Bone marrow (tissue), 2 donors: ENCODE data around the gene TMEM41B.
"Not testable (repeated sequence)": the region's sequence is repeated elsewhere in the genome, so short reads cannot be mapped to it uniquely, and the experiment has no call there.

Source experiments
- DNase-seq, 2 donors: peaks; one replicate each; lab custom pipeline; 2025; lab: John Stamatoyannopoulos, UW

The TMEM41B gene

DNA sequence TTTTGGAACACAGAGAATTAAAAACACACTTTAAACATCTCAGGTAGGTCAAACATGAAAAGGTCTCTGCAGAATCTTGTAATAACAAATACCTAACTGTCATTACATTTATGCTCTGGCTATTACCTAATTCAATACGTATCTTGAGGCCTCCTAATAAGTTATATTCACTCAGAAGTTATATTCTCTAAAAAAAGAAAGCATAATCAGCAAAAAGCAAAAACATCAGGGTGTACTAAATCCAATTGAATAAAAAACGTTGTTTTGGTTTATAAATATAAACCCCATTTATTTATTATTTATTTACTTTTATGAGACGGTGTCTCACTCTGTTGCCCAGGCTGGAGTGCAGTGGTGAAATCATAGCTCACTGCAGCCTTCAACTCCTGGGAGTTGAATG is 10.2 kb downstream of the TMEM41B start:
- no peak for DNase-seq

DNA sequence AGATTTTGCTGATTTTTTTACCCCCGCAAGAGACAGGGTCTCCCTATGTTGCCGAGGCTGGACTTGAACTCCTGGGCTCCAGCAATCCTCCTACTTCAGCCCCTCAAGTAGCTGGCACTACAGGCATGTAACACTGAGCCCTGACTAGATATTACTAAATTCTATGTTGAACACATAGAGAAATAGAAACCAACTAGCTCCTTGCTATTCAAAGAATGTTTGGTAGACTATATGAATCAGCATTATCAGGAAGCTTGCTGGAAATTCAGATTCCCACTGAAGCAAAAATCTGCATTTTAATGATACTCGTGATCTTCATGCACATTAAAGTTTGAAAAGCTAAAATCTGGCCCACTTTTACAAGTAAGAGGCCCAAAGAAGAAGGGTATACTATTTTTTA is 11.9 kb downstream of the TMEM41B start:
- no peak for DNase-seq

DNA sequence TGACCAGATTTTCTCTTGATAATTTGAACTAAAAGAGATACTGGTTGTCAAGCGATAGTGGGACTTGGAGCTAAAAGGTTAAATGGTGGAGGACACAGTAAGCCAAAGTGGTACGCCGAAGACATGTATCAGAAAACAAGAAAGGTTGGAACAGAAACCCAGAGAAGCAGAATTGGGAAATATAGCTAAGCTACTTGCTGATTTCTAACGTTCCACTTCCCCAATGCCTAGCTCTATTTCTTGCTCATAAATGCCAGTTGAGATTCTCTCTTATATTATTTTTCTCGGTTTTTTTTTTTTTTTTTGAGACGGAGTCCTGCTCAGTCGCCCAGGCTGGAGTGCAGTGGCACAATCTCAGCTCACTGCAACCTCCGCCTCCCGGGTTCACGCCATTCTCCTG is 12.7 kb downstream of the TMEM41B start:
- DNase-seq, result no peak

DNA sequence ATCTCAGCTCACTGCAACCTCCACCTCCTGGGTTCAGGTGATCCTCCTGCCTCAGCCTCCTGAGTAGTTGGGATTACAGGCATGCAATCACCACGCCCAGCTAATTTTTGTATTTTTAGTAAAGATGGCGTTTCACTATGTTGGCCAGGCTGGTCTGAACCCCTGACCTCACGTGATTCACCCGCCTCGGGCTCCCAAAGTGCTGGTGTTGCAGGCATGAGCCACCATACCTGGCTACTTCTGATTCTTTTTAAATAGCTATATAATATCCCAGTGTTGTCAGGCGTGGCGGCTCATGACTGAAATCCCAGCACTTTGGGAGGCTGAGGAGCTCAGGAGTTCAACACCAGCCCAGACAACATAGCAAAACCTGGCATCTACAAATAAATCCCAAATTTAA is 20.7 kb downstream of the TMEM41B start:
- DNase-seq, result no peak

DNA sequence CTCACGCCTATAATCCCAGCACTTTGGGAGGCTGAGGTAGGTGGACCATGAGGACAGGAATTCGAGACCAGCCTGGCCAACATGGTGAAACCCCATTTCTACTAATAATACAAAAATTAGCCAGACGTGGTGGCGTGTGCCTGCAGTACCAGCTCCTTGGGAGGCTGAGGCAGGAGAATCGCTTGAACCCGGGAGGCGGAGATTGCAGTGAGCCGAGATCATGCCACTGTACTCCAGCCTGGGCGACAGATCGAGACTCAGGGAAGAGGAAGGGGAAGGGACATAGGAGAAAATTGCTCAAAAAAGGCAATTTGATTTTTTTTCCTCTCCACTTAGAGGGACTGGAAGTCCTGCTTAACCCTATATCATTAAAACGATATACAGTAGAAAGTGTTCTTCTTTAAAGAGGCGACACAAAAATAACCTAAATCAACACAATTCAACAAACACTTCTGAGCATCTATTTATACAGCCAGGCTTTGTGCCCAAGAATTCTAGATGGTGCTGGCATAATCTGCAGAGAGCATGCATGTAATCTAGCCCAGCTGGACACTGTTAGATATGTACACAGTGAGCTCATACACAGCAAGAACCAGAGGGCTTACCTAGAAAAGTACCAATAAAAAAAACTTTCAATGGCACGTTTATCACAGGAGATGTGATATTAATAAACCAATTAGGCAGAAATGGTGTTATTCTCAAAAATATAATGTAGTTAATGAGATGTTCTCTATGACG is 28.4 kb downstream of the TMEM41B start:
- no peak for DNase-seq

DNA sequence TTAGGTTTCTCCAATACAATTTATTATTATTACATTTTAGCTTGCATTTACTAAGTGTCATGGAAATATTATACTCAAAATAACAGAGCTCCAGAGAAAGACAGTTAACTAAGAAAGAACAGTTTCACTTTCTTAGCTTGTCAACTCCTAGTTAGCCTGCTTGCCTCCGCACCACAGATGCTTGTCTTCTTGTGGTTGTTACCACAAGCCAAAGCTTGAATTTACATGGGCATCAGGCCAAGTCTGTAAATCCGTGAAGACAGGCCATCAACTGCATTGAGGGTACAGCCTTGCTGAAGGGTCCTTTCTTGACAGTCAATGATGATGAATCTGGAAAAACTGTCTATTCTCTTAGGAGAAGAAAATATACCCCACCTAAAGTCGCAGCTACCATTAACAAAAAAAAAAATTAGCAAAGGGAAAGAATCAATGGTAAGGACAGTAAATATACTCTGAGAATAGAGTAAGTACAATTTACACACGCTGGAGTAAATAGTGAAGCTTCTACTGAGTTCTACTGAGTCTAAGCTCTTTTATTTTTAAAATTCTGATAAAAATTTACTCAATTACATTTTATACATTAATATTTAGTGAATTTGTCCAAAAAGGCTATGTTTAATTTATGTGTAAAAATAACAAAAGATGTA is 33.6 kb downstream of the TMEM41B start:
- peak in 1 of 2 donors; percentile 75 for DNase-seq

DNA sequence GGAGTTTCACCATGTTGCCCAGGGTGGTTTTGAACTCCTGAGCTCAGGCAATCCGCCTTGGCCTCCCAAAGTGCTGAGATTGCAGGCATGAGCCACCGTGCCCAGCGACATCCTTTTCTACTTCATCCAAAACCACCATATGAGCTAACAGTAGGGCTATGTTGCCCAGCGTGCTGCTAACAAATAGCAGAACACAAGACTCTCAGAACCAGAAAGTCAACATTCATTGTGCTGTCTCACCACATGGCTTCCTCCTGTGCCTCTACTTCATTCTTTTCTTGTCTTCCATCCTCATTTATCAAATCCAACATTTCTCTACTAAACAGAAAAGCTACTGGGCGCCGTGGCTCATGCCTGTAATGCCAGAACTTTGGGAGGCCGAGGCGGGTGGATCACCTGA is 37.2 kb downstream of the TMEM41B start:
- no peak for DNase-seq

DNA sequence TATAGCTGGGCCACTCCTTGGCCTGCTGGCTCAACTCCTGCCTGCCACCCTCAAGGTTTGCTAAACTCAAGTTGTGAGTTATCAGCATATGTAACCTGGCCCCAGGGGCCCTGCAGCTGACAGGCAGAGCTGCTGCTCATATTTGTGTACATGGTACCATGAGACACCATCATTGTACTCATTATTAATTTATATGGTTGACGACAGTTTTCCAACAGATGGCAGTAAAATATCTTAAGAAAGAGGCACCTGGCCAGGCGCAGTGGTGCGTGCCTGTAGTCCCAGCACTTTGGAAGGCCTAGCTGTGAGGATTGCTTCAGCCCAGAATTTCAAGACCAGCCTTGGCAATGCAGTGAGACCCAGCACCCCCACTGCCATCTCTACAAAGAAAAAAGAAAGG is 37.8 kb downstream of the TMEM41B start:
- DNase-seq, result no peak

DNA sequence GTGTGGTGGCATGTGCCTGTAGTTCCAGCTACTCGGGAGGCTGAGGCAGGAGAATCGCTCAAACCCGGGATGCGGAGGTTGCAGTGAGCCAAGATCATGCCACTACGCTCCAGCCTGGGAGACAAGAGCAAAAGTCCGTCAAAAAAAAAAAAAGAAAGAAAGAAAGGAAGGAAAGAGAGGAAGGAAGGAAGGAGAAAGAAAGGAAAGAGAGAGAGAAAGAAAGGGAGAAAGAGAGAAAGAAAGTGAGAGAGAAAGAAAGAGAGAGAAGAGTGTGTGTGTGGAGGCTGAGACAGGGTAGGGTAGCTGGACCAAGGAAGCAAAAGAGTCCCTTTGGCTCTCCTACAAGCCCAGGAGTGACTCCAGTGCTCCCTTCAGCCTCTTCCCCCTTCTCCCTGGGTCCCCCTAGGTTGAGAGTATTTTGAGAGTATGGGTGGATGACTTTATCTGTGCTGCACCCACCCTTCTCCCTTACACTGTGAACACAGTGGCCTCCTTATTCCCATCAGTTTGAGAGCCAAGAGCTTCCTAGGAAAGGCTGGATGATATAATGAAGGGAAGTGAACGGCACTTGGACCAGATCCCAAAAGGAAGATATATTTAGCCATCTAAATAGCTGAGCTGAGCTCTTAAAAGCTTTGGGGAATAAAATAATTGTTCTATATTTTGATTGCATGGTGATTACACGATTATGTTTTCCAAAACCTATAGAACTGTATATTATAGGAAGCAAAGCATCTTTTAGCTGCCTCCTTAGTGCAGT is 39.7 kb downstream of the TMEM41B start:
- DNase-seq, result no peak

DNA sequence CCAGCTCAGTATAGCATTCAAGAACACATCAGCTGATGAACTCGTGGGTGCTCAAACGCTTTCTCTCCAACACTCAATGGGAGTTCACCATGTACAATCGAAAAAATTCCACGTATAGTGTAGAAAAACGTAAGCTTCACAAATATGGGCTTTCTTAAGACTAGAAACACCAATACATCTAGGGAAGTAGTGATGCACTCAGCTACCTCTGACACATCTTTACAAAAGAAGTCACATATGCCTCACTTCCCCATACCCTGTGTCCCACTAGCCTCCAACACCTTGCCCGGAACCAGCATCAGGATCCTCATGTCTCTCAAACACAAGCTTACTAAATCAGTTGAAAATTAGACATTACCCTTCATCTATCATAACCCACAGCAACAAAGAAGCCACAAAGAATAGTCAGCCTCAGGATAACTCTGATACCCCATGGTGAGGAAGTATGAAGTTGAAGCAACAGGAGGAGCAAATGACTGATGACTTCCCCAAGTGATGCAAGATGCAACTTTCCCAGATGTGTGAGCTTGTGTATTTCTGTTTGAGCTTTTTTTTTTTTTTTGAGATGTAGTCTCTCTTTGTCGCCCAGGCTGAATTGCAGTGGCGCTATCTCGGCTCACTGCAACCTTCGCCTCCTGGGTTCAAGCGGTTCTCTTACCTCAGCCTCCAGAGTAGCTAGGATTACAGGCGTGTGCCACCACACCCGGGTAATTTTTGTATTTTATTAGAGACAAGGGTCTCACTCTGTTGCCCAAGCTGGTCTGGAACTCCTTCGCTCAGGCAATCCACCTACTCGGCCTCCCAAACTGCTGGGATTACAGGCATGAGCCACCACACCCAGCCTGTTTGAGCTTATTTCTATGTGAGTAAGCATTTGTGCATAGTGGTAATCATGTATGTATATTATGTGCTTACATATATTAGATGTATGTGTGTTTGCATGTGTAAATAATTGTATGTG is 40.7 kb downstream of the TMEM41B start:
- peak; percentile 43 to 95 for DNase-seq

DNA sequence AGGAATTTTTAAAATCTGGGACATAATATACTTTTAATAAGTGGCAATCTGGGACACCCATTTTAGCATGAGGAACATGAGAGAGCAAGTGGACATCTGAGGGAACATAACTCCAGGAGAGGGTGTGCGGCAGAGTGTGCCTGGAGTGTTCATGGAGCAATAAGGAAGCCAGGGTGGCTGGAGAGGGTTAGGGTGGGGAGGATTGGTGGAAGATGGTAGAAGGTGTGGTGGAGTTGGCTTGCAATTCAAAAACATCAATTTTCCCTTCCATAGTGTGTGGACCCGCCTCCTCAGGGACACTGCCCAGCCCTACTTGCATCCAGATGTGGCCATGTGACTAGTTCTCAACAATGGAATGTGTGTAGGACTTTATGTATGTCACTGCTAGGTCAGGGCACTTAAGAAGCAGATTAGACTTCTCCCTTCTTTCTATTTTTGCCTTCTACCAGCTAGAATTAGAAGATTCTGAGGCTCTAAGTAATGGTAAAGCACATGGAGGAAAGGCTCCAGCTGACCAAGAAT is 44.8 kb downstream of the TMEM41B start:
- DNase-seq, result no peak

DNA sequence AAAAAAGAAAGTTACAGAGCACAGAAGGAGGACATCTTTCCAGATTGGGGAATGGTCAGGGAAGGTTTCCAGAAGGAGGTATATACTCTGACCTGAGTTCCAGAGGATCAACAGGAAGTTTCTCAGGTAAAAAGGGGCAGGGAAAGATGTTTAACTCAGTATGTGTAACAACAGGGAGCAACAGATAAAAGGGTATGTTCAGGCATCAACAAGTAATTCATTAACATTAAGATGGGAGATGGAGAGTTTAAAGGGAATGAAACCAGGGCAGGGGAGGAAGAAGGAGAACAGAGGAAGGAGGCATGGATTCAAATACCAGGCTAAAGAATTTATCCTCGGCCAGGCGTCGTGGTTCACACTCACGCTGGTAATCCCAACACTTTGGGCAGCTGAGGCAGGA is 46.7 kb downstream of the TMEM41B start:
- DNase-seq, result no peak

DNA sequence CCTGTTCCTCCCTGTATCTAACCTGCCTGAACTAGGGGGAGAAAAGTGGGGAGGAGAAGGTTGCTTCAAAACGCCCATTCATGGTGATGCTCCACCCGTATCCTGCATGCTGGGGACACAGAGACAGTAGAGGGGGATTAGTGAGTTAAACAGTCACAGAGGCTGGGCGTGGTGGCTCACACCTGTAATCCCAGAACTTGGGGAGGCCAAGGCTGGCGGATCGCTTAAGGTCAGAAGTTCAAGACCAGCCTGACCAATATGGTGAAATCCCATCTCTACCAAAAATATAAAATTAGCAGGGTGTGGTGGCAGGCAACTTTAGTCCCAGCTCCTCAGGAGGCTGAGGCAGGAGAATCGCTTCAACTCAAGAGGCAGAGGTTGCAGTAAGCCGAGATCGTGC is 47.5 kb downstream of the TMEM41B start:
- DNase-seq, result no peak

DNA sequence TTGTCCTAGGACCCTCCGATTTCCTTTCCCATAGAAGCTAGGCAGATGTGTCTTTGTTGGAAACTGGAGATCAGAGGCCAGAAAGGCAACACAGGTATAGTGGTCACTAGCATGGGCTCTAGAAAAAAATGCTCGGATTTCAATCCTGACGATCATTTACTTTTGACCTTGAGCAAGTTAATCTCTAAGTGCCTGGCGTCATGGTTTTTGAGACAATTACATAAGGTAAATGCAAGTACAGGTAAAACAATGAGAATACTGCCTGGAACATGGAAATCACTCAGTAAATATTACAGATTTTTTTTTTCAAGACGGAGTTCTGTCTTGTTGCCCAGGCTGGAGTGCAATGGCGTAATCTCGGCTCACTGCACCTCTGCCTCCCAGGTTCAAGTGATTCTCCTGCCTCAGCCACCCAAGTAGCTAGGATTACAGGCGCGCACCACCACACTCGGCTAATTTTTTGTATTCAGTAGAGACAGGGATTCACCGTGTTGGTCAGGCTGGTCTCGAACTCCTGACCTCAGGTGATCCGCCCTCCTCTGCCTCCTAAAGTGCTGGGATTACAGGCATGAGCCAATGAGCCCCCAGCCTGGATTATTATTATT is 48.2 kb downstream of the TMEM41B start:
- no peak for DNase-seq

DNA sequence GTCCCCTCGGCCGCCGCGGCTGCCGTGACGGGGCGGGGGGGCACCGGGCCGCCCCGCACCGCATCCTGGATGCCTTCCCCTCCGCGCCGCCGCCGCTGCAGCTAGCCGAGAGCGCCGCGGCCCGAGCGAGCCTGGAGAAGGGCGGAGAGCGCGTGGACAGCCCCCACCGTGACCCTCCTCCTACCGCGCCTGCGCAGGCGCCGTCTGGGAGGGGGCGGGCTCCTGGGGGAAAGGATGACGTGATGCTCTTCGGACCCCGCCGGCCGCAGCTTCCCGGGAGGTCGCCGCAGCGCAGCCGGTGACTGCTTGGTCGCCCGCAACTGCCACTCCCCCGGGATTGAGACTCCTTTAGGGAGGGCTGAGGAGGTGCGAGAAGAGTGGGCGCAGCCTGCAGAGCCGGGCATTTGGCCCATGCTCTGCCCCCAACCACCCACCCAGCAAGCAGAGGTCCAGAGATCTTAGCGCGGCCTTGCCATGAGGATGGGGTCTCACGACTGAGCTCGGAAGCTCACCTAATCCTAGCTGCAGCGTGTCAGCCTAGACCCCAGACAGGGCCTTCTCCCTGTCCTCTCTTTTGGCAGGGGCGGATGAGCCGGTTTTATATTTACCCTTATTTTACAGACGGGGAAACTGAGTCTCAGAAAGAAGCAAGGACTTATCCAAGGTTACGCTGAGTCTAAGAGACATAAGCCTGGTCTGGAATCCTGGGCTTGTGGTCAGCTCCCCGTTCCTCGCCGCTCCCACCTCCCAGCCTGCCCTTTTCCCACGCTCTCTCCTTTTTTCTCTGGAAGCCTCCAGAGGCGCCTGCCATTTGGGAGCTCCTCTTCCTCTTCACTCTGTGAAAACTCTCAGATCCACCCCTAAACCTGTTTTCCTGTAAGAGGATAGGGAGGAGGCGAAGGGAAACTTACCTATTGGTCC is 48.9 kb downstream of the TMEM41B start, which contains the start of gene DENND5A:
Gene DENND5A (minus strand): TSS at position 140 of the 921 bp plus-strand sequence. CDS start 281 bp downstream, outside the sequence.
- DNase-seq, result peak; percentile 40 to 45

DNA sequence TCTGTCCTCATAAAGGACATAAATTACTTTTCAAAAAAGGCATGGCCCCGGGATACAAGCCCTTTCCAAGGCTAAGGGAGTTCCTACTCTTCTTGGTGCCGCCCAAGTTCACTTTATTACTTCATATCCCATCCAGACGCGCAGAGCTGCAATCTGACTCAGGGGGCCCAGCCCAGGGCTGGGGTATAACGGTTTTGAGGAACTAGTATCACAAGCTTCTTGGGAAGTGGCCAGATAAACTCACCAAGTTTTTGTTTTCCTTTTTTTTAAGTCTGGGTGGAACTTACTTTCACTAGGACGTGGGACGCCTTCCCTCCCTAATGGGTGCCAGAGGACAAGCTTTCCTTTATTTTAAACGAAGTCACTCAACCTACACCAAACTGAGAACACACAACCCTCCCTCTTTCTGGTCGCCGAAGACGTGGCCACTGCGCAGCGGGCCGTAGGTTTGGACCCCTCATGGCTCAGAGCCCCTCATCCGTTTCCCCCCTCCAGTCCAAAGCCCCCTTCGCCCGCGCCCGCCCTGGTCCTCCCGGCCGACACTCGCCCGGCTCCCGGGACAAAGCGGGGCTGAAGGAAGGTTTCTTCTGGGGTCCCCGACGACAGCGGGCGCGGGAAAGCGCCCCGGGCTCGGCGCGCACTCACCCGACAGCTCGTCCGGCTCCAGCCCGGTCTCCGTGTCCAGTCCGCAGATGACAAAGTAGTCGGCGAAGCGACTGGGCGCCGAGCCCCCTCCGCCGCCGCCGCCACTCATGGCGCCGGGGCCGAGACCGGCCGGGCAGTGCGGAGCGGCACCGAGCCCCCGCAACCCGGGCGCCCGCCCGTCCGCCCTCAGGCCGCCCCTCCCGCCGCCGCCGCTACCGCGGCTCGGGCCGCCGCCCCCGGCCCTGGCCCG is 49.8 kb downstream of the TMEM41B start:
- DNase-seq, result peak; percentile 52 to 93

DNA sequence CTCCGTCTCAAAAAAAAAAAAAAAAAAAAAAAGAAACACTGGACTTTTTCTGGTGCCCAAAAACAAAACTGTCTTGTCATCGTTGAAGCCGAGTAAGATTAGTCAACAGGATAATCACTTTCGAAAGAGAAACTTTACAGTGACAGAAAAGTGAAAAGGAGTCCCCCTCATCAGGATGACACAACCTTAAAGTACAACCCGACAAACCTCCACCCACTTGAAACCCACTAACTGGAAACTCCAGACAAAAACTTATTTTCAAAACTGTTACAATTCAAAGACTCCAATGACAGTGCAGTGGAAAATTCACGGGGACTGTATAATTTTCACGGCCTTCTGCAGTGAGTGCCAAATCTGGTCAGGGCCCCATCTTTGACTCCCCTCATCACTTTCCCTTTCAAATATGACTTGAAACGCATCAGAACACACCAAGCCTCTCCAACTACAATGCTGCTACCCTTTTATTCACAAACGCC is 50.5 kb downstream of the TMEM41B start:
- peak in 1 of 2 donors; percentile 87 for DNase-seq

DNA sequence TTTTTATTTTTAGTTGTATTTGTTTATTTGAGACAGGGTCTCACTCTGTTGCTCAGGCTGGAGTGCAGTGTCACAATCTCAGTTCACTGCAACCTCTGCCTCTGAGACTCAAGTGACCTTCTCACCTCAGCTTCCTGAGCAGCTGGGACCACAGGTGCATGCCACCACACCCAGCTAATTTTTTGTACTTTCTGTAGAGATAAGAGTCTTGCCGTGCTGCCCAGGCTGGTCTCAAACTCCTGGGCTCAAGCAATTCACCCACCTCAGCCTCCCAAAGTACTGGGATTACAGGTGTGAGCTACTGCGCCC is 53.6 kb downstream of the TMEM41B start:
- not testable (repeated sequence) for DNase-seq
